Measurements from ENCODE around the gene MYO1E. TPM values are rescaled to one million over a fixed set of nuclear protein-coding genes. Genes with fewer than 3 reads are reported as not detected.

The MYO1E gene
- total RNA-seq, 2 donors from 2014 or later, result 47.8 to 65.6 TPM

DNA sequence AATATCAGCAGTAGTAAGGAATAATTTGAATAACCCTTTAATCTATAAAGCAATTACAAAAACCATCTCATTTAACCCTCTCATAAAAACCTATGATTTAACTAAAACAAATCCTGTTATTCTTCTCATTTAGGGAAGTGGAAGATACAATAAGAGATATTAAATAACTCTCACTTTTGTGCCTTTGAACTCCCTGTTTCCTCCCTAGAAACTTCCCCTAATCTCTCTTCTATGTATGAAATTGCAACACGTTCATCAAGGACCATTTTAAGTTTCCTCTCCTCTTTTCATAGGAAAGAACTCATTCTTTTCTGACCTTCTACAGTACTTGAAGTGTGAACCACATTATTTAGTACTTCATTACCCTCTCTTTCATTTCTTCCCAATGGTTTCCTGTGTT, 46.5 kb upstream of the MYO1E start:
- 92% methylated on average over 1 of the region's 1 CpG for WGBS, 2 experiments (ENCODE audit: insufficient coverage in 1 of 2, insufficient read length in 1 of 2)
- peaks cover 11% of the 10 kb centered on the region for H3K27me3 Mint-ChIP-seq (ENCODE audit: insufficient read depth)

DNA sequence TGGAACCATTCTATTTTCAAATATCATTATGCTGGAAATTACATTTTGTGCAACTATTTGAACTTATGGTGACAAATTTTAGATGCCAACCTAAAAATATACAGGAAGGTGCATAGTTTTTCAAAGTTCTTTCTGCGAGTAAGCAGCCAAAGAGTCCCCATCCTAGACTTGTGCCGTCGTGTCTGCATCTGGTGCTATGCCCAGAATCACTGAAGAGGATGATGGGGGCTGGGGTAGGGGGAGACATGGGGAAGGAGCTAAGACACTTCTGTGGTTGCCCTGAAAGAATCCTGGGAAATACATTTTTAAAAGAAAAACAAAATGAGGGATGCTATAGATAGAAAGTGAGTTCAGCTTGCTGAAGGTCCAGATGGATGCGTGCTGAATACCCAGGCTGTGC, 44.1 kb upstream of the MYO1E start:
- Histone ChIP-seq H3K4me3 (ENCODE audit: low read length) (no peak overlapping the region), H3K9ac (ENCODE audit: extremely low read depth, low read length, poor library complexity, severe bottlenecking) (no peak overlapping the region), H3K9me3 (ENCODE audit: control insufficient read depth, low read length) (no peaks in the 10 kb centered on the region), H3K4me1 (ENCODE audit: control insufficient read depth, insufficient read depth, low read length) (no peaks in the 10 kb centered on the region), H3K36me3 (ENCODE audit: control insufficient read depth, insufficient read depth, low read length) (no peaks in the 10 kb centered on the region), H3K27me3 (ENCODE audit: control insufficient read depth, insufficient read depth, low read length, poor library complexity, severe bottlenecking) (peaks cover 13% of the 10 kb centered on the region), H3K27ac (ENCODE audit: low read depth, low read length) (no peak overlapping the region)
- 79 to 80% methylated on average over 3 to 4 of the region's 4 CpGs for WGBS, 2 experiments (ENCODE audit: insufficient coverage in 1 of 2, insufficient read length in 1 of 2)
- H3K4me3 Mint-ChIP-seq, result no peak overlapping the region
- no peak for DNase-seq
- H3K27ac Mint-ChIP-seq, result no peak overlapping the region
- TF ChIP-seq, protein P1, sequence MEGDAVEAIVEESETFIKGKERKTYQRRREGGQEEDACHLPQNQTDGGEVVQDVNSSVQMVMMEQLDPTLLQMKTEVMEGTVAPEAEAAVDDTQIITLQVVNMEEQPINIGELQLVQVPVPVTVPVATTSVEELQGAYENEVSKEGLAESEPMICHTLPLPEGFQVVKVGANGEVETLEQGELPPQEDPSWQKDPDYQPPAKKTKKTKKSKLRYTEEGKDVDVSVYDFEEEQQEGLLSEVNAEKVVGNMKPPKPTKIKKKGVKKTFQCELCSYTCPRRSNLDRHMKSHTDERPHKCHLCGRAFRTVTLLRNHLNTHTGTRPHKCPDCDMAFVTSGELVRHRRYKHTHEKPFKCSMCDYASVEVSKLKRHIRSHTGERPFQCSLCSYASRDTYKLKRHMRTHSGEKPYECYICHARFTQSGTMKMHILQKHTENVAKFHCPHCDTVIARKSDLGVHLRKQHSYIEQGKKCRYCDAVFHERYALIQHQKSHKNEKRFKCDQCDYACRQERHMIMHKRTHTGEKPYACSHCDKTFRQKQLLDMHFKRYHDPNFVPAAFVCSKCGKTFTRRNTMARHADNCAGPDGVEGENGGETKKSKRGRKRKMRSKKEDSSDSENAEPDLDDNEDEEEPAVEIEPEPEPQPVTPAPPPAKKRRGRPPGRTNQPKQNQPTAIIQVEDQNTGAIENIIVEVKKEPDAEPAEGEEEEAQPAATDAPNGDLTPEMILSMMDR (conservative IDR thresholded peaks at IDR 0.05), result no peak
- peaks cover 9% of the 10 kb centered on the region for H3K27me3 Mint-ChIP-seq (ENCODE audit: insufficient read depth)
- H3K9me3 Mint-ChIP-seq, result no peaks in the 10 kb centered on the region
- no peaks in the 10 kb centered on the region for H3K36me3 Mint-ChIP-seq (ENCODE audit: low read depth)
- peaks cover 2% of the 10 kb centered on the region for H3K4me1 Mint-ChIP-seq

More for the DNA sequence above, 46.5 kb upstream of the MYO1E start:
- TF ChIP-seq, protein P1 (conservative IDR thresholded peaks at IDR 0.05), result no peak
- H3K4me1 Mint-ChIP-seq, result peaks cover 2% of the 10 kb centered on the region
- peaks cover 13% of the 10 kb centered on the region for H3K27me3 ChIP-seq (ENCODE audit: control insufficient read depth, insufficient read depth, low read length, poor library complexity, severe bottlenecking)
- H3K4me3 Mint-ChIP-seq, result no peak overlapping the region
- no peak overlapping the region for H3K4me3 ChIP-seq (ENCODE audit: low read length)
- H3K36me3 Mint-ChIP-seq (ENCODE audit: low read depth), result no peaks in the 10 kb centered on the region
- no peaks in the 10 kb centered on the region for H3K4me1 ChIP-seq (ENCODE audit: control insufficient read depth, insufficient read depth, low read length)
- H3K9ac ChIP-seq (ENCODE audit: extremely low read depth, low read length, poor library complexity, severe bottlenecking), result no peak overlapping the region
- DNase-seq, result no peak
- H3K27ac ChIP-seq (ENCODE audit: low read depth, low read length), result no peak overlapping the region
- no peak overlapping the region for H3K27ac Mint-ChIP-seq
- no peaks in the 10 kb centered on the region for H3K36me3 ChIP-seq (ENCODE audit: control insufficient read depth, insufficient read depth, low read length)
- H3K9me3 ChIP-seq (ENCODE audit: control insufficient read depth, low read length), result no peaks in the 10 kb centered on the region
- no peaks in the 10 kb centered on the region for H3K9me3 Mint-ChIP-seq

DNA sequence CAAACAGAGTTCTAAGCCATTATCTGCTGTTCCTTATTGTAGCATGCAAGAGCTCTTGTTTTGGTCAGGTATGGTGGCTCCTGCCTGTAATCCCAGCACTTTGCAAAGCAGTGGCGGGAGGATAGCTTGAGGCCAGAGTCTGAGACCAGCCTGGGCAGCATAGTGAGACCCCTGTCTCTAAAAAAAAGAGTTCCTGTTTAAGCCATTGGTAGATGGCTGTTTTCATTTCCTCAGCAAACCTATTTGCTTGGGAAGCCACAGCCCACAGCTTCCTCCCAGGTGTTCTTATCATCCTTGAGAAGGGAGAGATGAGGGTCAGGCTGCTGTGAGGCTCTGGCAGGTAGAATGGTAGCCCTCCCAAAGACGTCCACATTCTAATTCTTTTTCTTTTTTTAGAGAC, 40.9 kb upstream of the MYO1E start:
- H3K36me3 Mint-ChIP-seq (ENCODE audit: low read depth), result no peaks in the 10 kb centered on the region
- Histone ChIP-seq H3K9me3 (ENCODE audit: control insufficient read depth, low read length) (no peaks in the 10 kb centered on the region), H3K9ac (ENCODE audit: extremely low read depth, low read length, poor library complexity, severe bottlenecking) (no peak overlapping the region), H3K27me3 (ENCODE audit: control insufficient read depth, insufficient read depth, low read length, poor library complexity, severe bottlenecking) (peaks cover 11% of the 10 kb centered on the region), H3K36me3 (ENCODE audit: control insufficient read depth, insufficient read depth, low read length) (no peaks in the 10 kb centered on the region), H3K4me3 (ENCODE audit: low read length) (no peak overlapping the region), H3K27ac (ENCODE audit: low read depth, low read length) (no peak overlapping the region), H3K4me1 (ENCODE audit: control insufficient read depth, insufficient read depth, low read length) (no peaks in the 10 kb centered on the region)
- no peak overlapping the region for H3K4me3 Mint-ChIP-seq
- peaks cover 9% of the 10 kb centered on the region for H3K27me3 Mint-ChIP-seq (ENCODE audit: insufficient read depth)
- no peaks in the 10 kb centered on the region for H3K9me3 Mint-ChIP-seq
- WGBS, 2 experiments (ENCODE audit: insufficient coverage in 1 of 2, insufficient read length in 1 of 2), result 77 to 86% methylated on average over 1 to 2 of the region's 2 CpGs
- no peak for DNase-seq
- TF ChIP-seq, protein P1 (conservative IDR thresholded peaks at IDR 0.05), result no peak
- no peak overlapping the region for H3K27ac Mint-ChIP-seq
- H3K4me1 Mint-ChIP-seq, result no peaks in the 10 kb centered on the region
